HCT116 (cell line): ENCODE results near the gene CDK10. TPM values are rescaled to one million over a fixed set of nuclear protein-coding genes. Genes with fewer than 3 reads are reported as not detected.

Source experiments
- ATAC-seq: fragments of 200-7000 bp; cut with Tn5 transposase; 2 replicates; pipeline ENCODE4 v1.9.1; 2020; ENCODE audit warnings: mild to moderate bottlenecking, moderate library complexity
- Bru-seq: library from RNA; stranded (reverse); fragments of 400-500 nt; gene quantifications from one replicate; lab custom pipeline; 2021; lab: Mats Ljungman, UMichigan
- BruChase-seq, 2 experiments: library from RNA; stranded (reverse); fragments of 400-500 nt; gene quantifications; one replicate each; lab custom pipeline; 2021; lab: Mats Ljungman, UMichigan
- BruUV-seq: library from RNA; stranded (reverse); fragments of 400-500 nt; replicated peaks from 2 replicates; lab custom pipeline; 2021; lab: Mats Ljungman, UMichigan
- CTCF ChIA-PET: fragments of 300-600 bp; sonication (Branson Sonifier 250); formaldehyde crosslinking; loops from one replicate; lab custom pipeline; 2021; ENCODE audit warnings: antibody characterized with exemption; lab: Charles Lee
- POLR2A ChIA-PET: fragments of 300-600, 350-600 bp; sonication (Branson Sonifier 250); formaldehyde crosslinking; loops from one replicate; lab custom pipeline; 2021; ENCODE audit warnings: antibody characterized with exemption; lab: Charles Lee
- RAD21 ChIA-PET, 2 experiments: fragments of 300-600 bp; sonication (Branson Sonifier 250); formaldehyde crosslinking; loops; one replicate each; lab custom pipeline; 2023; ENCODE audit warnings: low total read pairs in 2 of 2; ENCODE audit not compliant: uncharacterized antibody in 2 of 2, unreplicated experiment in 2 of 2, low non-redundant PET in 1 of 2; lab: Charles Lee
- DNase-seq: peaks from one replicate; pipeline ENCODE4 v3.0.0-alpha.2; 2010; ENCODE audit warnings: low read depth, low spot score
- H2AFZ ChIP-seq: fragments of 200-600 bp; shearing (Covaris generic), sonication (generic); 2 replicates; pipeline ENCODE4 v1.6.1; 2017; ENCODE audit warnings: low read depth, mixed run types, mixed read lengths, antibody characterized with exemption, low read length; ENCODE audit not compliant: poor library complexity, severe bottlenecking
- H3K27ac ChIP-seq: 2 replicates; pipeline ENCODE4 v1.5.1; 2012; ENCODE audit warnings: low read depth, low read length
- H3K27me3 ChIP-seq: fragments of 200-600 bp; sonication (generic); 2 replicates; pipeline ENCODE4 v1.6.1; 2016; ENCODE audit warnings: mixed run types, low read length, mixed read lengths; ENCODE audit not compliant: insufficient read depth
- H3K36me3 ChIP-seq, 2 experiments: fragments of 200-500 bp in 1 of 2; fragments of 200-600 bp in 1 of 2; sonication (Bioruptor generic) in 1 of 2; sonication (generic) in 1 of 2; 2 replicates each; pipeline versions ENCODE4 v1.5.1 to v1.6.1; 2014 to 2016; ENCODE audit warnings: low read length in 2 of 2, inconsistent platforms in 1 of 2, mixed read lengths in 1 of 2, mixed run types in 1 of 2; ENCODE audit not compliant: insufficient read depth in 2 of 2, control insufficient read depth in 1 of 2
- H3K4me1 ChIP-seq, 2 experiments: fragments of 200-600 bp in 1 of 2; sonication (generic) in 1 of 2; 2 replicates each; pipeline versions ENCODE4 v1.5.1 to v1.6.1; 2012 to 2017; ENCODE audit warnings: low read length in 2 of 2, inconsistent platforms in 1 of 2, mild to moderate bottlenecking in 1 of 2, mixed read lengths in 1 of 2, mixed run types in 1 of 2, moderate library complexity in 1 of 2; ENCODE audit not compliant: insufficient read depth in 2 of 2, control insufficient read depth in 1 of 2
- H3K4me2 ChIP-seq: fragments of 200-600 bp; sonication (generic); 2 replicates; pipeline ENCODE4 v1.6.1; 2017; ENCODE audit warnings: mixed run types, low read length, mixed read lengths
- H3K4me3 ChIP-seq, 2 experiments: fragments of 200-600 bp in 1 of 2; sonication (generic) in 1 of 2; replicated peaks in 1 of 2; 2 replicates each; pipeline ENCODE4 v1.5.1; 2011 to 2016; ENCODE audit warnings: low read length in 2 of 2, control low read depth in 1 of 2, low read depth in 1 of 2, mild to moderate bottlenecking in 1 of 2, mixed read lengths in 1 of 2, mixed run types in 1 of 2
- H3K79me2 ChIP-seq: fragments of 200-600 bp; sonication (generic); 2 replicates; pipeline ENCODE4 v1.6.1; 2017; ENCODE audit warnings: mild to moderate bottlenecking, mixed run types, low read length, moderate library complexity, mixed read lengths; ENCODE audit not compliant: insufficient read depth
- H3K9ac ChIP-seq: fragments of 200-600 bp; sonication (generic); 2 replicates; pipeline ENCODE4 v1.6.1; 2016; ENCODE audit warnings: low read length, mixed read lengths
- H3K9me2 ChIP-seq: fragments of 200-600 bp; sonication (generic), shearing (Covaris generic); 2 replicates; pipeline ENCODE4 v1.6.1; 2017; ENCODE audit warnings: mixed run types, mild to moderate bottlenecking, moderate library complexity; ENCODE audit not compliant: insufficient read depth
- H3K9me3 ChIP-seq, 2 experiments: fragments of 200-500 bp in 1 of 2; fragments of 200-600 bp in 1 of 2; sonication (Bioruptor generic) in 1 of 2; sonication (generic) in 1 of 2; 2 replicates each; pipeline ENCODE4 v1.6.1; 2014 to 2017; ENCODE audit warnings: low read length in 2 of 2, mixed read lengths in 2 of 2, inconsistent platforms in 1 of 2, low read depth in 1 of 2, mild to moderate bottlenecking in 1 of 2, mixed run types in 1 of 2, moderate library complexity in 1 of 2; ENCODE audit not compliant: control insufficient read depth in 1 of 2, insufficient read depth in 1 of 2
- H4K20me1 ChIP-seq: fragments of 200-600 bp; sonication (generic), shearing (Covaris generic); 2 replicates; pipeline ENCODE4 v1.6.1; 2017; ENCODE audit warnings: mixed run types, mild to moderate bottlenecking, moderate library complexity; ENCODE audit not compliant: insufficient read depth
- ATF3 ChIP-seq: IDR thresholded peaks from 2 replicates; pipeline ENCODE4 v1.6.1; 2012
- CTCF ChIP-seq, 3 experiments: fragments of 200-600 bp in 1 of 3; sonication (generic) in 1 of 3; IDR thresholded peaks in 2 of 3; conservative IDR thresholded peaks in 1 of 3; 2 replicates each; pipeline ENCODE4 v1.5.1; 2012 to 2017; ENCODE audit warnings: low read depth in 2 of 3, low read length in 2 of 3, antibody characterized with exemption in 1 of 3, borderline replicate concordance in 1 of 3, control low read depth in 1 of 3, mild to moderate bottlenecking in 1 of 3, mixed read lengths in 1 of 3, mixed run types in 1 of 3, moderate library complexity in 1 of 3; ENCODE audit not compliant: insufficient read depth in 1 of 3
- EGR1 ChIP-seq: IDR thresholded peaks from 2 replicates; pipeline ENCODE4 v1.6.1; 2012; ENCODE audit warnings: low read depth
- FOSL1 ChIP-seq: IDR thresholded peaks from 2 replicates; pipeline ENCODE4 v1.6.1; 2012; ENCODE audit warnings: low read depth
- JUND ChIP-seq: IDR thresholded peaks from 2 replicates; pipeline ENCODE4 v1.6.1; 2012
- MAX ChIP-seq: IDR thresholded peaks from 2 replicates; pipeline ENCODE4 v1.6.1; 2012
- POLR2A ChIP-seq: IDR thresholded peaks from 2 replicates; pipeline ENCODE4 v1.7.0; 2011; ENCODE audit warnings: borderline replicate concordance; ENCODE audit not compliant: insufficient read depth, insufficient read length; ENCODE audit errors: extremely low read depth
- RAD21 ChIP-seq: IDR thresholded peaks from 2 replicates; pipeline ENCODE4 v1.6.1; 2012; ENCODE audit warnings: low read depth, mild to moderate bottlenecking
- SIN3A ChIP-seq: IDR thresholded peaks from 2 replicates; pipeline ENCODE4 v1.6.1; 2012; ENCODE audit warnings: low read depth
- YY1 ChIP-seq: IDR thresholded peaks from 2 replicates; pipeline ENCODE4 v1.6.1; 2011; ENCODE audit warnings: low read length, low read depth, moderate library complexity, mild to moderate bottlenecking; ENCODE audit not compliant: insufficient replicate concordance; ENCODE audit errors: extremely low read depth
- ZBTB33 ChIP-seq: IDR thresholded peaks from 2 replicates; pipeline ENCODE4 v1.6.1; 2011; ENCODE audit warnings: mild to moderate bottlenecking, low read length, moderate library complexity; ENCODE audit not compliant: insufficient replicate concordance; ENCODE audit errors: extremely low read depth
- ZFX ChIP-seq: fragments of 450-650 bp; IDR thresholded peaks from 2 replicates; pipeline ENCODE4 v1.6.1; 2017
- ZNF274 ChIP-seq: fragments of 200-500 bp; sonication (Bioruptor generic); IDR thresholded peaks from 2 replicates; pipeline ENCODE4 v1.6.1; 2014; ENCODE audit warnings: mild to moderate bottlenecking, low read depth, low read length, inconsistent platforms
- intact Hi-C: fragments of 100-400 bp; cut with micrococcal nuclease; formaldehyde crosslinking; loops from 2 replicates; pipeline ENCODE4 v1.10.0; 2022
- long read RNA-seq: library from polyadenylated mRNA; unstranded; transcript quantifications from one replicate; pipeline ENCODE4 v2.0.0, GENCODE V29; 2021; ENCODE audit not compliant: unreplicated experiment
- polyA plus RNA-seq: library from polyadenylated mRNA; unstranded; fragments of >200 nt; gene quantifications from 2 replicates; pipeline ENCODE4 v1.2.1, GENCODE V29; 2012; ENCODE audit warnings: missing spikeins
- total RNA-seq: library from RNA; stranded (reverse); gene quantifications from one replicate; pipeline ENCODE4 v1.2.1, GENCODE V29; 2021; ENCODE audit not compliant: unreplicated experiment
- TF ChIP-seq, protein P1 (sequence below): IDR thresholded peaks from 2 replicates; pipeline ENCODE4 v1.6.1; 2012; ENCODE audit warnings: low read depth

CDK10 gene, protein sequence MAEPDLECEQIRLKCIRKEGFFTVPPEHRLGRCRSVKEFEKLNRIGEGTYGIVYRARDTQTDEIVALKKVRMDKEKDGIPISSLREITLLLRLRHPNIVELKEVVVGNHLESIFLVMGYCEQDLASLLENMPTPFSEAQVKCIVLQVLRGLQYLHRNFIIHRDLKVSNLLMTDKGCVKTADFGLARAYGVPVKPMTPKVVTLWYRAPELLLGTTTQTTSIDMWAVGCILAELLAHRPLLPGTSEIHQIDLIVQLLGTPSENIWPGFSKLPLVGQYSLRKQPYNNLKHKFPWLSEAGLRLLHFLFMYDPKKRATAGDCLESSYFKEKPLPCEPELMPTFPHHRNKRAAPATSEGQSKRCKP
- total RNA-seq, result 165 TPM
- 180 and 191 TPM in 2 replicates for polyA plus RNA-seq
- Bru-seq, nascent RNA, result percentile 82 among the genes with signal in this experiment
- BruChase-seq, experiment 1, labeled RNA remaining after a 6-hour chase, result percentile 93 among the genes with signal in this experiment
- percentile 94 among the genes with signal in this experiment for BruChase-seq, experiment 2, labeled RNA remaining after a 2-hour chase
- long read RNA-seq, transcript CDK10-202 (13 exons, 1,798 nt), result major isoform, 17 of 173 reads
- long read RNA-seq, transcript CDK10-204 (11 exons, 2,532 nt), result minor isoform, 8 of 173 reads
- long read RNA-seq, partial matches to known transcripts, result 26 of 173 reads
- long read RNA-seq, other reads (novel, unspliced or antisense), result 119 of 173 reads

DNA sequence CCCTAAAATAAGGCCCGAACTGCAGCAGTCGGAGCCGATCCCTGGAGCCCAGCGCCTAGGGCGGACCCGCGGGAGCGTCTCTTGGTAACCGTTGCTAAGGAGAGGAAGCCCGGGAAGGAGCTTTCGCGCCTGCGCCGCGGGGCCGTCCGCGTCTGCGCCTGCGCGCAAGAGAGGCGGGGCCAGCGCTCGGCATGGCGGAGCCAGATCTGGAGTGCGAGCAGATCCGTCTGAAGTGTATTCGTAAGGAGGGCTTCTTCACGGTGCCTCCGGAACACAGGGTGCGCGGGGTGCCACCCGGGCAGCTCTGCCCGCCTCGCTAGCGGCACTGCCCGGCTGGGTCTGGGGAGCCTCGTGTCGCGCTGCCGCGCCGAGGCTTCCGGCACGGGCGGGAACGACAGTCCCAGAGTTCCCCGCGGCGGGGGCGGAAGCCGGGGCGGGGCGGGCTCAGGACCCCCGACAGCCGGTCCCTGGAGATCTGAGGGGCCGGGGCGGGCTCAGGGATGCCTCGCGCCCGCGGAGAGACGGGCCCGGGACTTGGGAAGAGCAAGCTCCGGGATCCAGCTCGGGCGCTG lies at the start of gene CDK10:
TSS of gene CDK10 (plus strand) at position 170 of the 572 bp plus-strand sequence. CDS start at position 192, 22 bp downstream.
- peaks cover 30% of the 10 kb centered on the region for H3K79me2 ChIP-seq
- H3K9me2 ChIP-seq, result no peaks in the 10 kb centered on the region
- CTCF ChIA-PET, result interaction anchor here (0.9 to 1.8 kb wide), 5 partner anchors 13 to 121 kb away, joined by 3 to 14 read pairs (median 3); no protein-coding TSS in a partner anchor
- no peak within 1 kb of the TSS for H2AFZ ChIP-seq
- H3K9ac ChIP-seq, result peak within 1 kb of the TSS; percentile 86
- H3K4me3 ChIP-seq, result peak within 1 kb of the TSS; percentile 57 to 85
- peaks cover 9 to 20% of the 10 kb centered on the region in 2 experiments for H3K4me1 ChIP-seq
- peak; percentile 84 for DNase-seq
- TSS peak; percentile 50 for BruUV-seq
- no peaks in the 10 kb centered on the region for H3K27me3 ChIP-seq
- no peaks in the 10 kb centered on the region for H4K20me1 ChIP-seq
- ATAC-seq, result peak; percentile 87
- H3K4me2 ChIP-seq, result peak within 1 kb of the TSS; percentile 95
- peaks cover 11 to 47% of the 10 kb centered on the region in 2 experiments; a peak in 3 of 4 replicates for H3K36me3 ChIP-seq
- POLR2A ChIA-PET, result interaction anchor here (1.0 to 1.4 kb wide), 5 partner anchors 9 to 19 kb away, joined by 3 to 7 read pairs (median 4); no protein-coding TSS in a partner anchor
- H3K9me3 ChIP-seq, result peaks cover 6% of the 10 kb centered on the region in 2 experiments; a peak in 2 of 4 replicates
- intact Hi-C loops, result loop anchor here (1.0 kb wide), 1 partner anchor 14 kb away; no protein-coding TSS in a partner anchor
- peak within 1 kb of the TSS; percentile 80 for H3K27ac ChIP-seq
- RAD21 ChIA-PET, result interaction anchor here in 1 of 2 experiments (0.7 kb wide), 1 partner anchor 13 kb away, joined by 3 read pairs; no protein-coding TSS in a partner anchor
- TF ChIP-seq POLR2A, result peak; percentile 78
- TF ChIP-seq FOSL1, result no peak
- TF ChIP-seq ZFX, result no peak
- TF ChIP-seq ATF3, result no peak
- TF ChIP-seq, protein P1, sequence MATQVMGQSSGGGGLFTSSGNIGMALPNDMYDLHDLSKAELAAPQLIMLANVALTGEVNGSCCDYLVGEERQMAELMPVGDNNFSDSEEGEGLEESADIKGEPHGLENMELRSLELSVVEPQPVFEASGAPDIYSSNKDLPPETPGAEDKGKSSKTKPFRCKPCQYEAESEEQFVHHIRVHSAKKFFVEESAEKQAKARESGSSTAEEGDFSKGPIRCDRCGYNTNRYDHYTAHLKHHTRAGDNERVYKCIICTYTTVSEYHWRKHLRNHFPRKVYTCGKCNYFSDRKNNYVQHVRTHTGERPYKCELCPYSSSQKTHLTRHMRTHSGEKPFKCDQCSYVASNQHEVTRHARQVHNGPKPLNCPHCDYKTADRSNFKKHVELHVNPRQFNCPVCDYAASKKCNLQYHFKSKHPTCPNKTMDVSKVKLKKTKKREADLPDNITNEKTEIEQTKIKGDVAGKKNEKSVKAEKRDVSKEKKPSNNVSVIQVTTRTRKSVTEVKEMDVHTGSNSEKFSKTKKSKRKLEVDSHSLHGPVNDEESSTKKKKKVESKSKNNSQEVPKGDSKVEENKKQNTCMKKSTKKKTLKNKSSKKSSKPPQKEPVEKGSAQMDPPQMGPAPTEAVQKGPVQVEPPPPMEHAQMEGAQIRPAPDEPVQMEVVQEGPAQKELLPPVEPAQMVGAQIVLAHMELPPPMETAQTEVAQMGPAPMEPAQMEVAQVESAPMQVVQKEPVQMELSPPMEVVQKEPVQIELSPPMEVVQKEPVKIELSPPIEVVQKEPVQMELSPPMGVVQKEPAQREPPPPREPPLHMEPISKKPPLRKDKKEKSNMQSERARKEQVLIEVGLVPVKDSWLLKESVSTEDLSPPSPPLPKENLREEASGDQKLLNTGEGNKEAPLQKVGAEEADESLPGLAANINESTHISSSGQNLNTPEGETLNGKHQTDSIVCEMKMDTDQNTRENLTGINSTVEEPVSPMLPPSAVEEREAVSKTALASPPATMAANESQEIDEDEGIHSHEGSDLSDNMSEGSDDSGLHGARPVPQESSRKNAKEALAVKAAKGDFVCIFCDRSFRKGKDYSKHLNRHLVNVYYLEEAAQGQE, result no peak
- TF ChIP-seq SIN3A, result peak; percentile 78
- TF ChIP-seq YY1, result peak; percentile 89
- TF ChIP-seq ZNF274, result no peak
- no peak for TF ChIP-seq RAD21
- peak; percentile 97 for TF ChIP-seq MAX
- TF ChIP-seq ZBTB33, result peak; percentile 46
- TF ChIP-seq EGR1, result peak; percentile 80
- no peak for TF ChIP-seq JUND
- TF ChIP-seq CTCF (IDR thresholded peaks at IDR 0.05 in 2 of 3, conservative IDR thresholded peaks at IDR 0.05 in 1 of 3; ENCODE audit: borderline replicate concordance in 1 of 3, insufficient read depth in 1 of 3, low read depth in 2 of 3, low read length in 2 of 3), result no peak
